HEK293 (cell line): Measurements from ENCODE around the gene DZIP1.

Experiments
- CTCF ChIA-PET: fragments of 350-600 bp; formaldehyde crosslinking; extraction: SDS; loops from one replicate; lab custom pipeline; 2021; ENCODE audit warnings: antibody characterized with exemption; lab: Yijun Ruan, JAX
- POLR2A ChIA-PET: fragments of 300-600 bp; formaldehyde crosslinking; extraction: SDS; loops from one replicate; lab custom pipeline; 2020; ENCODE audit warnings: antibody characterized with exemption, inconsistent platforms; lab: Yijun Ruan, JAX
- H3K27ac ChIP-seq: fragments of 200-500 bp; sonication (Bioruptor generic); 2 replicates; pipeline ENCODE4 v1.5.1; 2014; ENCODE audit warnings: low read depth, low read length, control low read depth, inconsistent platforms; ENCODE audit errors: extremely low read depth
- H3K36me3 ChIP-seq, 2 experiments: fragments of 200-500 bp in 1 of 2; sonication (Bioruptor generic) in 1 of 2; 1 replicate in 1 of 2; 2 replicates in 1 of 2; pipeline ENCODE4 v1.5.1; 2014 to 2017; ENCODE audit warnings: inconsistent platforms in 2 of 2, low read length in 2 of 2; ENCODE audit not compliant: control insufficient read depth in 2 of 2, insufficient read depth in 1 of 2
- H3K4me1 ChIP-seq: fragments of 200-500 bp; sonication (Bioruptor generic); 2 replicates; pipeline ENCODE4 v1.5.1; 2014; ENCODE audit warnings: mild to moderate bottlenecking, low read length, inconsistent platforms; ENCODE audit not compliant: control insufficient read depth, insufficient read depth
- H3K4me3 ChIP-seq: 2 replicates; pipeline ENCODE4 v1.5.1; 2011; ENCODE audit warnings: low read depth, mild to moderate bottlenecking, control low read depth, low read length, moderate library complexity
- H3K9me3 ChIP-seq: fragments of 200-500 bp; sonication (Bioruptor generic); 2 replicates; pipeline ENCODE4 v1.5.1; 2014; ENCODE audit warnings: low read depth, low read length, inconsistent platforms; ENCODE audit not compliant: control insufficient read depth, insufficient read depth
- IKZF3 ChIP-seq: fragments of 450-650 bp; IDR thresholded peaks from 2 replicates; pipeline ENCODE4 v1.5.0; 2018; ENCODE audit warnings: missing biosample characterization, mild to moderate bottlenecking, missing genetic modification characterization, moderate library complexity
- INSM2 ChIP-seq: fragments of 450-650 bp; formaldehyde crosslinking; IDR thresholded peaks from 2 replicates; pipeline ENCODE4 v1.5.1; 2016; ENCODE audit warnings: missing biosample characterization, missing genetic modification characterization
- KLF1 ChIP-seq: fragments of 450-650 bp; formaldehyde crosslinking; IDR thresholded peaks from 2 replicates; pipeline ENCODE4 v1.5.1; 2016; ENCODE audit warnings: missing biosample characterization, missing genetic modification characterization
- KLF16 ChIP-seq: fragments of 450-650 bp; formaldehyde crosslinking; IDR thresholded peaks from 2 replicates; pipeline ENCODE4 v1.5.1; 2017; ENCODE audit warnings: missing biosample characterization, missing genetic modification characterization
- MZF1 ChIP-seq: fragments of 450-650 bp; formaldehyde crosslinking; IDR thresholded peaks from 2 replicates; pipeline ENCODE4 v1.5.1; 2017; ENCODE audit warnings: missing biosample characterization, missing genetic modification characterization, borderline replicate concordance
- PRDM1 ChIP-seq: fragments of 450-650 bp; formaldehyde crosslinking; IDR thresholded peaks from 2 replicates; pipeline ENCODE4; 2016; ENCODE audit warnings: missing biosample characterization, missing genetic modification characterization
- ZNF132 ChIP-seq: fragments of 450-650 bp; formaldehyde crosslinking; IDR thresholded peaks from 2 replicates; pipeline ENCODE4 v1.5.1; 2017; ENCODE audit warnings: missing biosample characterization, missing genetic modification characterization, borderline replicate concordance
- ZNF214 ChIP-seq: fragments of 450-650 bp; formaldehyde crosslinking; IDR thresholded peaks from 2 replicates; pipeline ENCODE4 v1.5.1; 2017; ENCODE audit warnings: missing biosample characterization, mild to moderate bottlenecking, missing genetic modification characterization, borderline replicate concordance
- ZNF248 ChIP-seq: fragments of 450-650 bp; formaldehyde crosslinking; IDR thresholded peaks from 2 replicates; pipeline ENCODE4 v1.5.1; 2017; ENCODE audit warnings: missing biosample characterization, missing genetic modification characterization
- ZNF37A ChIP-seq: fragments of 450-650 bp; IDR thresholded peaks from 2 replicates; pipeline ENCODE4 v1.5.1; 2018; ENCODE audit warnings: missing biosample characterization, missing genetic modification characterization
- ZNF544 ChIP-seq: fragments of 450-650 bp; formaldehyde crosslinking; IDR thresholded peaks from 2 replicates; pipeline ENCODE4 v1.5.0; 2017; ENCODE audit warnings: missing biosample characterization, missing genetic modification characterization
- ZNF654 ChIP-seq: fragments of 450-650 bp; formaldehyde crosslinking; IDR thresholded peaks from 2 replicates; pipeline ENCODE4 v1.5.1; 2016; ENCODE audit warnings: low read depth, missing biosample characterization, missing genetic modification characterization
- ZNF660 ChIP-seq: fragments of 450-650 bp; IDR thresholded peaks from 2 replicates; pipeline ENCODE4 v1.5.1; 2018; ENCODE audit warnings: missing biosample characterization, mild to moderate bottlenecking, missing genetic modification characterization
- ZSCAN23 ChIP-seq: fragments of 450-650 bp; formaldehyde crosslinking; IDR thresholded peaks from 2 replicates; pipeline ENCODE4 v1.5.1; 2016; ENCODE audit warnings: missing biosample characterization, missing genetic modification characterization
- ZSCAN30 ChIP-seq: fragments of 450-650 bp; IDR thresholded peaks from 2 replicates; pipeline ENCODE4 v1.5.1; 2018; ENCODE audit warnings: missing biosample characterization, mild to moderate bottlenecking, missing genetic modification characterization, moderate library complexity
- TF ChIP-seq, protein P1 (sequence below): fragments of 450-650 bp; formaldehyde crosslinking; IDR thresholded peaks from 2 replicates; pipeline ENCODE4 v1.5.1; 2016; ENCODE audit warnings: missing biosample characterization, missing genetic modification characterization
- TF ChIP-seq, protein P2 (sequence below): fragments of 450-650 bp; formaldehyde crosslinking; IDR thresholded peaks from 2 replicates; pipeline ENCODE4 v1.5.1; 2016; ENCODE audit warnings: missing biosample characterization, missing genetic modification characterization
- TF ChIP-seq, protein P3 (sequence below): fragments of 450-650 bp; formaldehyde crosslinking; IDR thresholded peaks from 2 replicates; pipeline ENCODE4 v1.5.1; 2017; ENCODE audit warnings: missing biosample characterization, missing genetic modification characterization

The DZIP1 gene

GRCh38 chr13:95626768-95627167, 17.7 kb downstream of the DZIP1 start:
- Histone ChIP-seq H3K27ac (no peak overlapping the region), H3K4me3 (no peak overlapping the region), H3K9me3 (no peaks in the 10 kb centered on the region), H3K4me1 (no peaks in the 10 kb centered on the region), H3K36me3 (peaks cover 63 to 87% of the 10 kb centered on the region in 2 experiments)
- POLR2A ChIA-PET, result no interaction called here
- TF ChIP-seq ZNF248 (peak; percentile 91), ZNF37A (tag by site-specific recombination) (no peak)
- CTCF ChIA-PET, result no interaction called here

DNA sequence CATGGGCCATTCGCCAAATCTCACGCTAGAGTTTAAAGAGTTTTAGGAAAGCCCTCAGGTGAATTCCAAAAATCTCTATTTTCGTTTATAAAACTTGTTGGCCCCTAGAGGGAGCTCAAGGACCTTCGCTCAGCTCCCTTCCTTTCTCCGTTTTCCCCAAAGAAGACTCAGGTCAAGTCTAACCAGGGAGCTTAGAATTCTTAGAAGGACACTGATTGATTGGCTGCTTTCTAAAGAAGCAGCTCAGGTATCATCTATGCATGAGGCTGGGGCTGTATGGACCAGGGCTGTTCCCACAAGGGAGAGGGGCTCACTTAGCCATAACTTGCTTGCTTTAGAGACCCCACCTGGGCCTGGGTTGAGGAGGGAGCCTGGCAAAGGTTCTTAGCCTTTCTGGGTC, 20.5 kb downstream of the DZIP1 start:
- no peak overlapping the region for H3K27ac ChIP-seq
- H3K9me3 ChIP-seq, result no peaks in the 10 kb centered on the region
- ChIA-PET CTCF (interaction anchor here (0.6 to 8.0 kb wide), 21 partner anchors 8 to 453 kb away, joined by 3 to 90 read pairs (median 4); no protein-coding TSS in a partner anchor), POLR2A (interaction anchor here (0.6 to 1.0 kb wide), 3 partner anchors 20 to 210 kb away, joined by 3 to 5 read pairs (median 3); partner anchors contain the start of gene DZIP1)
- H3K36me3 ChIP-seq, result peaks cover 62 to 87% of the 10 kb centered on the region in 2 experiments
- TF ChIP-seq ZNF132, result no peak
- no peak for TF ChIP-seq MZF1
- TF ChIP-seq ZNF660, result 0 out of 2 replicates have a peak, but pooled peaks have one; percentile 17
- no peak for TF ChIP-seq KLF1 (tag by site-specific recombination)
- no peak for TF ChIP-seq ZSCAN23 (tag by site-specific recombination)
- no peak for TF ChIP-seq ZNF544 (tag by site-specific recombination)
- no peak for TF ChIP-seq KLF16 (tag by site-specific recombination)
- TF ChIP-seq, protein P1, sequence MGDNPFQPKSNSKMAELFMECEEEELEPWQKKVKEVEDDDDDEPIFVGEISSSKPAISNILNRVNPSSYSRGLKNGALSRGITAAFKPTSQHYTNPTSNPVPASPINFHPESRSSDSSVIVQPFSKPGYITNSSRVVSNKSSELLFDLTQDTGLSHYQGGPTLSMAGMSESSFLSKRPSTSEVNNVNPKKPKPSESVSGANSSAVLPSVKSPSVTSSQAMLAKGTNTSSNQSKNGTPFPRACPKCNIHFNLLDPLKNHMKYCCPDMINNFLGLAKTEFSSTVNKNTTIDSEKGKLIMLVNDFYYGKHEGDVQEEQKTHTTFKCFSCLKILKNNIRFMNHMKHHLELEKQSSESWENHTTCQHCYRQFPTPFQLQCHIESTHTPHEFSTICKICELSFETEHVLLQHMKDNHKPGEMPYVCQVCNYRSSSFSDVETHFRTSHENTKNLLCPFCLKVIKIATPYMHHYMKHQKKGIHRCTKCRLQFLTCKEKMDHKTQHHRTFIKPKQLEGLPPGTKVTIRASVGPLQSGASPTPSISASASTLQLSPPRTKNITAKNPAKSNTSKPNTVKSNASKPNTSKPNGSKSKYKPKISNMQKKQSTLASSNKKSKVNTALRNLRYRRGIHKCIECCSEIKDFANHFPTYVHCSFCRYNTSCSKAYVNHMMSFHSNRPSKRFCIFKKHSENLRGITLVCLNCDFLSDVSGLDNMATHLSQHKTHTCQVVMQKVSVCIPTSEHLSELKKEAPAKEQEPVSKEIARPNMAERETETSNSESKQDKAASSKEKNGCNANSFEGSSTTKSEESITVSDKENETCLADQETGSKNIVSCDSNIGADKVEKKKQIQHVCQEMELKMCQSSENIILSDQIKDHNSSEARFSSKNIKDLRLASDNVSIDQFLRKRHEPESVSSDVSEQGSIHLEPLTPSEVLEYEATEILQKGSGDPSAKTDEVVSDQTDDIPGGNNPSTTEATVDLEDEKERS (tag by site-specific recombination), result no peak
- TF ChIP-seq PRDM1 (tag by site-specific recombination), result peak; percentile 55; the same call in 1 of the 2 replicates
- peak; percentile 56 for TF ChIP-seq ZNF654 (tag by site-specific recombination)
- TF ChIP-seq IKZF3 (tag by site-specific recombination), result no peak
- TF ChIP-seq INSM2, result no peak
- TF ChIP-seq, protein P2, sequence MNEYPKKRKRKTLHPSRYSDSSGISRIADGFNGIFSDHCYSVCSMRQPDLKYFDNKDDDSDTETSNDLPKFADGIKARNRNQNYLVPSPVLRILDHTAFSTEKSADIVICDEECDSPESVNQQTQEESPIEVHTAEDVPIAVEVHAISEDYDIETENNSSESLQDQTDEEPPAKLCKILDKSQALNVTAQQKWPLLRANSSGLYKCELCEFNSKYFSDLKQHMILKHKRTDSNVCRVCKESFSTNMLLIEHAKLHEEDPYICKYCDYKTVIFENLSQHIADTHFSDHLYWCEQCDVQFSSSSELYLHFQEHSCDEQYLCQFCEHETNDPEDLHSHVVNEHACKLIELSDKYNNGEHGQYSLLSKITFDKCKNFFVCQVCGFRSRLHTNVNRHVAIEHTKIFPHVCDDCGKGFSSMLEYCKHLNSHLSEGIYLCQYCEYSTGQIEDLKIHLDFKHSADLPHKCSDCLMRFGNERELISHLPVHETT (tag by site-specific recombination), result no peak
- TF ChIP-seq, protein P3, sequence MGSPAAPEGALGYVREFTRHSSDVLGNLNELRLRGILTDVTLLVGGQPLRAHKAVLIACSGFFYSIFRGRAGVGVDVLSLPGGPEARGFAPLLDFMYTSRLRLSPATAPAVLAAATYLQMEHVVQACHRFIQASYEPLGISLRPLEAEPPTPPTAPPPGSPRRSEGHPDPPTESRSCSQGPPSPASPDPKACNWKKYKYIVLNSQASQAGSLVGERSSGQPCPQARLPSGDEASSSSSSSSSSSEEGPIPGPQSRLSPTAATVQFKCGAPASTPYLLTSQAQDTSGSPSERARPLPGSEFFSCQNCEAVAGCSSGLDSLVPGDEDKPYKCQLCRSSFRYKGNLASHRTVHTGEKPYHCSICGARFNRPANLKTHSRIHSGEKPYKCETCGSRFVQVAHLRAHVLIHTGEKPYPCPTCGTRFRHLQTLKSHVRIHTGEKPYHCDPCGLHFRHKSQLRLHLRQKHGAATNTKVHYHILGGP (tag by site-specific recombination), result peak; percentile 73
- no peak for TF ChIP-seq ZNF214 (tag by site-specific recombination)
- TF ChIP-seq ZSCAN30 (tag by site-specific recombination), result 0 out of 2 replicates have a peak, but pooled peaks have one; percentile 8
- H3K4me1 ChIP-seq, result no peaks in the 10 kb centered on the region
- H3K4me3 ChIP-seq, result no peak overlapping the region
